GM12865 (cell line): ENCODE results near the gene PPP1R18.
"Not testable (repeated sequence)": the region's sequence is repeated elsewhere in the genome, so short reads cannot be mapped to it uniquely, and the experiment has no call there.

ENCODE experiments used
- DNase-seq: peaks from one replicate; pipeline ENCODE4 v3.0.0; 2010; ENCODE audit warnings: low read depth
- H3K4me3 ChIP-seq: 2 replicates; pipeline ENCODE4 v1.5.1; 2011; ENCODE audit warnings: mild to moderate bottlenecking, low read depth, low read length, control low read depth
- CTCF ChIP-seq: IDR thresholded peaks from 2 replicates; pipeline ENCODE4 v1.5.1; 2011; ENCODE audit warnings: low read length, control low read depth, low read depth, inconsistent platforms; ENCODE audit not compliant: insufficient read depth; ENCODE audit errors: missing control alignments

The PPP1R18 gene

GRCh38 chr6:30721198-30722024 is 35.0 kb upstream of the PPP1R18 start:
- peak; percentile 46 for TF ChIP-seq CTCF
- peak overlapping the region; percentile 92 for H3K4me3 ChIP-seq
- peak; percentile 96 for DNase-seq

DNA sequence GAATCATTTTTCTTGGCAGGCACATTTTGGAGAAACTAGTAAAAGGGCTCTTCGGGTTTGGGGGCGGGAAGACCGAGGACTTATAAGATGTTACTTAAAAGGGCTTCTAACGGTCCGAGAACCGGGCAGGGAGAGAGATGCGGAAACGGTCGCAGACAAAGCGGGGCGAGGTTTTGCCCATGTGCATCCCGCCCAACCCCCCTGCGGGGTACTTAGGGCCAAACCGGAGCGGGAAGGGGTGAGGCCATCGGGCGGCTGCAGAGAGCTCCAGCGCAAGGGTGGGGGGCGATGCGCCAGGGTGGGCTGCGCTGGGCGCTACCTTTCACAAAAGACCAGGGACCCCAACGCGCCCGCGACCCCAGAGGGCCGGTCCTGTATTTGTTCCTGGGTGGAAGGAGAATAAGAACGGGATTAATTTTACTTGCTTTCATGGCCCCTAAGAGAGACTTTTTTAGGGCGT is 34.3 kb upstream of the PPP1R18 start:
- peak; percentile 86 for DNase-seq
- no peak for TF ChIP-seq CTCF
- peak overlapping the region; percentile 92 for H3K4me3 ChIP-seq

- no peak for TF ChIP-seq CTCF
- H3K4me3 ChIP-seq: peak within 1 kb of the TSS; percentile 92
- peak; percentile 98 for DNase-seq
These were observed 33.6 kb upstream of the PPP1R18 start, which contains the start of gene TUBB for GRCh38 chr6:30719791-30720737. TUBB (plus strand) TSS chr6:30720352; CDS start chr6:30720507, 155 bp downstream.

- peak overlapping the region; percentile 92 for H3K4me3 ChIP-seq
- TF ChIP-seq CTCF: no peak
- DNase-seq: peak; percentile 58
These were observed 32.9 kb upstream of the PPP1R18 start for GRCh38 chr6:30719356-30719755.

DNA sequence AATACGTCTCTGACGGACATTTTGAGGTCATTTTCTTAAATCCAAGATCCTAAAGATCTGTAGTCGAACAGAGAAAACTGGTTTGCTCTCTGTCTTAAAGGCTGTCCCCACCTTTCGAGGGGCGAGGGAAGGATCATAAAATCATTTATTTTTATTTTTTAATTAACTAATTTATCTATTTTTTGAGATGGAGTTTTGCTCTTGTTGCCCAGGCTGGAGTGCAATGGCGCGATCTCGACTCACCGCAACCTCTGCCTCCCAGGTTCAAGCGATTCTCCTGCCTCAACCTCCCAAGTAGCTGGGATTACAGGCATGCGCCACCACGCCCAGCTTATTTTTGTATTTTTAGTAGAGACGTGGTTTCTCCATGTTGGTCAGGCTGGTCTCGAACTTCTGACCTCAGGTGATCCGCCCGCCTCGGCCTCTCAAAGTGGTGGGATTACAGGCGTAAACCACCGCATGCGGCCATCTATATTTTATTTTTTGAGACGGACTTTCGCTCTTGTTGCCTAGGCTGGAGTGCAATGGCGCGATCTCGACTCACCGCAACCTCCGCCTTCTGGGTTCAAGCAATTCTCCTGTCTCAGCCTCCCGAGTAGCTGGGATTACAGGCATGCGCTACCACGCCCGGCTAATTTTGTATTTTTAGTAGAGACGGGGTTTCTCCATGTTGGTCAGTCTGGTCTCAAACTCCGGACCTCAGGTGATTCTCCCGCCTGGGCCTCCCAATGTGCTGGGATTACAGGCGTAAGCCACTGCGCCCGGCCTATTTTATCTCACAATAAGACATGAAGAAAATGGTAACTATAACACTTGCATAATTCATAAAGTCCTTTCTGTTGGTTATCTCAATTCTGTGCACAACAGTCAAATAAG is 31.6 kb upstream of the PPP1R18 start:
- not testable (repeated sequence) for DNase-seq

DNA sequence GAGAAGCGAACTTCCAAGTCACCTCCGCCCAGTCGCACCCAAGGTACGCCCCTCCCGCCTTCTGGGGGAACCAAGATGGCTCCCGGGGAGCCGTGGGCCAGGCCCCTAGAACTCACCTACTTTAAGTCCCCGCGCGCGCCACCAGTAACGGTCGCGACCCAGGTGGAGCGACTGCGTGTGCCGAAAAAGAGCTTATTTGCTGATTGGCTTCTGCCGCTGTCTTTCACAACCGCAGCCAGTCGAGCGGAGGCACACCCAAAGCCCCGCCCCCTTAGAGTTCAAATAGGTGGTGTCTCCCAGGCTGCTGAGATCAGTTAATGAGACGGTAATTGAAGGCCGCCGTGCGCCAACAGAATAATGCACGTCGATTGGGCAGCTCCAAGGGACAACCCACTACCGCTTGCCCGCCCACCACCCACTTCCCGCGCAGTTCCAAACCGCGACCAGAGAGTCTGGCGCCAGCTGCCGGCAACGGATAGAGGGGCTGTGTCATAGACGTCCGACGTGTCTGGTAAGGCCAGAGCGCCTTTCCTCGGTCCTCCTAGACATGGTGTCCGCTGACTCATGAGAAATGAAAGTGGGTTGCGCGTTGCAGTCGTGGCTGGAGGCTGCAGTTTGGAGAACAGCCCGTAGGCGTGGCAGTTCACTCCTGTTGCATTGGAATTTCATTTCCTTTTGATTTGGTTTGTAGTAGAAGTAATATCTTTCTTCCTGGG is 30.8 kb upstream of the PPP1R18 start, which contains the start of gene MDC1:
Gene MDC1 (minus strand): TSS at position 153 of the 716 bp plus-strand sequence. CDS start 2,106 bp downstream, outside the sequence.
- peak within 1 kb of the TSS; percentile 92 for H3K4me3 ChIP-seq
- TF ChIP-seq CTCF: no peak
- peak; percentile 100 for DNase-seq

More for the DNA sequence above, 31.6 kb upstream of the PPP1R18 start:
- peak overlapping the region; percentile 92 for H3K4me3 ChIP-seq
